ENCODE measurements around the gene SFTPD.
"Not testable (repeated sequence)": the region's sequence is repeated elsewhere in the genome, so short reads cannot be mapped to it uniquely, and the experiment has no call there.

SFTPD gene

GRCh38 chr10:79888984-79889383, 59.9 kb downstream of the SFTPD start:
- H3K4me1 Mint-ChIP-seq, H3K27ac Mint-ChIP-seq, DNase-seq, H3K9me3 Mint-ChIP-seq, H3K36me3 Mint-ChIP-seq, H3K4me3 Mint-ChIP-seq: not testable (repeated sequence)
- peak; percentile 67 to 78 for ATAC-seq (replicated peaks)
- H3K27me3 Mint-ChIP-seq, result peaks cover 23 to 28% of the 10 kb centered on the region in 2 donors

Data from stimulated activated naive B cell treated with anti-CD40 and anti-IgM and Interleukin-4, amounts not matched to agents 10 μg/mL and 1 μg/mL and 100 μg/mL, for 72 hours (primary cell).